Measurements from ENCODE around the gene NPHS1.

The NPHS1 gene

GRCh38 chr19:35788205-35788960, 63.9 kb downstream of the NPHS1 start:
- no peak overlapping the region for H3K4me3 ChIP-seq (ENCODE audit: low read depth, low read length)
- no peak for TF ChIP-seq CTCF (IDR thresholded peaks at IDR 0.05; ENCODE audit: low read depth, low read length, missing control alignments)
- in situ Hi-C loops (cut with HindIII; ENCODE audit: low sequenced_read_pairs) = no loop called here
- no peak for DNase-seq (ENCODE audit: low read depth)

GRCh38 chr19:35787227-35787799, 65.0 kb downstream of the NPHS1 start:
- no peak for DNase-seq (ENCODE audit: low read depth)
- no peak for TF ChIP-seq CTCF (IDR thresholded peaks at IDR 0.05; ENCODE audit: low read depth, low read length, missing control alignments)
- in situ Hi-C loops (cut with HindIII; ENCODE audit: low sequenced_read_pairs) = no loop called here
- no peak overlapping the region for H3K4me3 ChIP-seq (ENCODE audit: low read depth, low read length)

- in situ Hi-C loops (cut with HindIII; ENCODE audit: low sequenced_read_pairs) = no loop called here
- H3K4me3 ChIP-seq (ENCODE audit: low read depth, low read length) = no peak overlapping the region
- DNase-seq (ENCODE audit: low read depth) = no peak
- no peak for TF ChIP-seq CTCF (IDR thresholded peaks at IDR 0.05; ENCODE audit: low read depth, low read length, missing control alignments)
These were observed 65.8 kb downstream of the NPHS1 start for GRCh38 chr19:35786299-35787160.

- in situ Hi-C loops (cut with HindIII; ENCODE audit: low sequenced_read_pairs) = no loop called here
- TF ChIP-seq CTCF (IDR thresholded peaks at IDR 0.05; ENCODE audit: low read depth, low read length, missing control alignments) = no peak
- no peak overlapping the region for H3K4me3 ChIP-seq (ENCODE audit: low read depth, low read length)
- DNase-seq (ENCODE audit: low read depth) = no peak
These were observed 67.0 kb downstream of the NPHS1 start for GRCh38 chr19:35785339-35785627.

GRCh38 chr19:35784503-35785338, 67.6 kb downstream of the NPHS1 start:
- H3K4me3 ChIP-seq (ENCODE audit: low read depth, low read length) = no peak overlapping the region
- no peak for TF ChIP-seq CTCF (IDR thresholded peaks at IDR 0.05; ENCODE audit: low read depth, low read length, missing control alignments)
- no peak for DNase-seq (ENCODE audit: low read depth)
- in situ Hi-C loops (cut with HindIII; ENCODE audit: low sequenced_read_pairs) = no loop called here
